Measurements from ENCODE around the gene ZC3HAV1L.

GRCh38 chr7:139051655-139052054 lies 15.8 kb upstream of the ZC3HAV1L start:
- no peak for TF ChIP-seq CTCF (IDR thresholded peaks at IDR 0.05 in 8 of 11, conservative IDR thresholded peaks at IDR 0.05 in 3 of 11)
- TF ChIP-seq POLR2A (IDR thresholded peaks at IDR 0.05) = no peak
- no peak for TF ChIP-seq POLR2AphosphoS5 (IDR thresholded peaks at IDR 0.05)
